Measurements from ENCODE around the gene PIK3CB. TPM values are rescaled to one million over a fixed set of nuclear protein-coding genes. Genes with fewer than 3 reads are reported as not detected.

Gene PIK3CB
- 52.6 TPM for total RNA-seq

GRCh38 chr3:138834596-138835396 is at the start of gene PIK3CB:
TSS of gene PIK3CB (minus strand) at chr3:138834928. CDS start at chr3:138759343, 75,585 bp downstream.

GRCh38 chr3:138608322-138609135 is 226.2 kb downstream of the PIK3CB start, which contains the start of gene FAIM:
TSS of gene FAIM (plus strand) at chr3:138608771. CDS start at chr3:138619727, 10,956 bp downstream.

Other genes starting within 250 kb of the PIK3CB start
- gene CEP70, start 240.7 kb downstream of the PIK3CB start, total RNA-seq: 75.7 TPM
- gene FAIM, start 226.2 kb downstream of the PIK3CB start, total RNA-seq: 27.7 TPM
- 0.46 TPM for gene FOXL2, start 112.2 kb upstream of the PIK3CB start, total RNA-seq
- gene FOXL2NB, start 112.3 kb upstream of the PIK3CB start, total RNA-seq: 0.46 TPM
- gene PRR23A, start 171.3 kb upstream of the PIK3CB start, total RNA-seq: not detected
- gene PRR23B, start 186.0 kb upstream of the PIK3CB start, total RNA-seq: not detected
- not detected for gene PRR23C, start 210.0 kb upstream of the PIK3CB start, total RNA-seq